OCI-LY7 (cell line): ENCODE results near the gene AGAP3. TPM values are rescaled to one million over a fixed set of nuclear protein-coding genes. Genes with fewer than 3 reads are reported as not detected.

Source experiments
- BruUV-seq: library from RNA; stranded (reverse); fragments of 400-500 nt; replicated peaks from 2 replicates; lab custom pipeline; 2021; lab: Mats Ljungman, UMichigan
- CTCF ChIA-PET: fragments of 300-600 bp; sonication (Branson Sonifier 250); formaldehyde crosslinking; loops from one replicate; lab custom pipeline; 2022; ENCODE audit warnings: antibody characterized with exemption; ENCODE audit not compliant: unreplicated experiment; lab: Charles Lee
- POLR2A ChIA-PET: fragments of 300-600 bp; sonication (Branson Sonifier 250); formaldehyde crosslinking; loops from one replicate; lab custom pipeline; 2022; ENCODE audit warnings: antibody characterized with exemption; lab: Charles Lee
- DNase-seq: peaks from one replicate; pipeline ENCODE4 v3.0.0-alpha.2; 2015; ENCODE audit warnings: low spot score
- H2AFZ ChIP-seq: fragments of 200-600 bp; sonication (generic), shearing (Covaris generic); 2 replicates; pipeline ENCODE4 v1.6.1; 2014; ENCODE audit warnings: mild to moderate bottlenecking, antibody characterized with exemption, low read length, moderate library complexity
- H3K27ac ChIP-seq: fragments of 200-600 bp; sonication (generic); 2 replicates; pipeline ENCODE4 v1.5.1; 2014; ENCODE audit warnings: mixed run types, low read depth, mild to moderate bottlenecking, moderate library complexity, low read length, inconsistent platforms; ENCODE audit not compliant: poor library complexity, severe bottlenecking
- H3K36me3 ChIP-seq: fragments of 200-600 bp; sonication (generic); 2 replicates; pipeline ENCODE4 v1.6.1; 2014; ENCODE audit warnings: mild to moderate bottlenecking, antibody characterized with exemption, low read length, moderate library complexity, mixed read lengths; ENCODE audit not compliant: insufficient read depth
- H3K4me1 ChIP-seq: fragments of 200-600 bp; sonication (generic); 2 replicates; pipeline ENCODE4 v1.5.1; 2014; ENCODE audit warnings: mild to moderate bottlenecking, low read length; ENCODE audit not compliant: insufficient read depth, poor library complexity, severe bottlenecking
- H3K4me2 ChIP-seq: fragments of 200-600 bp; sonication (generic); 2 replicates; pipeline ENCODE4 v1.6.1; 2014; ENCODE audit warnings: mild to moderate bottlenecking, low read length
- H3K4me3 ChIP-seq: fragments of 200-600 bp; sonication (generic); 2 replicates; pipeline ENCODE4 v1.5.1; 2014; ENCODE audit warnings: mild to moderate bottlenecking, low read depth, low read length; ENCODE audit not compliant: poor library complexity, severe bottlenecking
- H3K79me2 ChIP-seq: fragments of 200-600 bp; sonication (generic); 2 replicates; pipeline ENCODE4 v1.6.1; 2016; ENCODE audit warnings: low read depth, mild to moderate bottlenecking, low read length, moderate library complexity, mixed read lengths; ENCODE audit not compliant: insufficient read depth
- H3K9me2 ChIP-seq: fragments of 200-600 bp; sonication (generic); 2 replicates; pipeline ENCODE4 v1.6.1; 2016; ENCODE audit warnings: mild to moderate bottlenecking, low read length, mixed read lengths; ENCODE audit not compliant: insufficient read depth
- H3K9me3 ChIP-seq: fragments of 200-600 bp; sonication (generic); 2 replicates; pipeline ENCODE4 v1.6.1; 2014; ENCODE audit warnings: mild to moderate bottlenecking, mixed run types, low read length, mixed read lengths
- H4K20me1 ChIP-seq: fragments of 200-600 bp; sonication (generic); 2 replicates; pipeline ENCODE4 v1.6.1; 2014; ENCODE audit warnings: mild to moderate bottlenecking, antibody characterized with exemption, low read length, moderate library complexity, mixed read lengths; ENCODE audit not compliant: insufficient read depth
- EZH2phosphoT487 ChIP-seq: fragments of 200-600 bp; sonication (generic); IDR thresholded peaks from 2 replicates; pipeline ENCODE4 v1.6.1; 2018; ENCODE audit warnings: low read depth, borderline replicate concordance, mild to moderate bottlenecking, mixed run types, antibody characterized with exemption, low read length, moderate library complexity, mixed read lengths
- intact Hi-C: fragments of 100-400 bp; cut with micrococcal nuclease; formaldehyde crosslinking; loops from one replicate; pipeline ENCODE4 v1.10.0; 2022; ENCODE audit not compliant: unreplicated experiment
- total RNA-seq, 2 experiments: library from RNA; depleted of rRNA in 1 of 2; stranded (reverse); fragments of >200 nt in 1 of 2; shearing (Covaris generic) in 1 of 2; gene quantifications; 2 replicates each; pipeline ENCODE4 v1.2.3, GENCODE V29; 2014 to 2022
- TF ChIP-seq, protein P1 (sequence below): fragments of 200-600 bp; sonication (generic); conservative IDR thresholded peaks from 2 replicates; pipeline ENCODE4 v1.5.1; 2014; ENCODE audit warnings: mild to moderate bottlenecking, antibody characterized with exemption, low read length, moderate library complexity, mixed read lengths

The AGAP3 gene
- total RNA-seq, 2 experiments from 2014 or later: 4.8 to 30.9 TPM

DNA sequence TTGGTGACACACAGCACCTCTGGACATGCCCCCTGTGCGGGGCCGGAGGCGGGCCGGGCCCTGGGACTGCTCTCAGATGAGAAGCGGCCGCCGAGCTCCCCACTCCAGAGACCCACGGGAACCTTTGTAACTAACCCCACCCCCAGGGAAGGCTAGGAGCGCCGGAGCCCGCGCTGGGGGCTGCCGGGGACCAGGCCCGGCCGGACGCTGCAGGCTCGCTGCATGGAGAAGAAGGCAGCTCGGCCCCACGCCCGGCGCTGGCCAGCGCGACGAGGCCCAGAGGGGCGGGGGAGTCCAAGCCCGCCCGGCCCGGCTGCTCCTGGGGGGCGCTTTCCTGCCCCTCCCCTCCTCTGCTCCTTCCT is 36.5 kb downstream of the AGAP3 start:
- Histone ChIP-seq H3K27ac (no peak overlapping the region), H3K79me2 (no peaks in the 10 kb centered on the region), H3K9me2 (no peaks in the 10 kb centered on the region), H3K36me3 (no peaks in the 10 kb centered on the region), H4K20me1 (no peaks in the 10 kb centered on the region), H3K4me3 (no peak overlapping the region), H3K9me3 (no peaks in the 10 kb centered on the region), H3K4me2 (no peak overlapping the region), H2AFZ (no peak overlapping the region), H3K4me1 (no peaks in the 10 kb centered on the region)
- TF ChIP-seq, protein P1, sequence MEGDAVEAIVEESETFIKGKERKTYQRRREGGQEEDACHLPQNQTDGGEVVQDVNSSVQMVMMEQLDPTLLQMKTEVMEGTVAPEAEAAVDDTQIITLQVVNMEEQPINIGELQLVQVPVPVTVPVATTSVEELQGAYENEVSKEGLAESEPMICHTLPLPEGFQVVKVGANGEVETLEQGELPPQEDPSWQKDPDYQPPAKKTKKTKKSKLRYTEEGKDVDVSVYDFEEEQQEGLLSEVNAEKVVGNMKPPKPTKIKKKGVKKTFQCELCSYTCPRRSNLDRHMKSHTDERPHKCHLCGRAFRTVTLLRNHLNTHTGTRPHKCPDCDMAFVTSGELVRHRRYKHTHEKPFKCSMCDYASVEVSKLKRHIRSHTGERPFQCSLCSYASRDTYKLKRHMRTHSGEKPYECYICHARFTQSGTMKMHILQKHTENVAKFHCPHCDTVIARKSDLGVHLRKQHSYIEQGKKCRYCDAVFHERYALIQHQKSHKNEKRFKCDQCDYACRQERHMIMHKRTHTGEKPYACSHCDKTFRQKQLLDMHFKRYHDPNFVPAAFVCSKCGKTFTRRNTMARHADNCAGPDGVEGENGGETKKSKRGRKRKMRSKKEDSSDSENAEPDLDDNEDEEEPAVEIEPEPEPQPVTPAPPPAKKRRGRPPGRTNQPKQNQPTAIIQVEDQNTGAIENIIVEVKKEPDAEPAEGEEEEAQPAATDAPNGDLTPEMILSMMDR: no peak
- no peak for TF ChIP-seq EZH2phosphoT487
- CTCF ChIA-PET: no interaction called here
- BruUV-seq: no TSS peak
- no peak for DNase-seq
- intact Hi-C loops: loop anchor here (5.0 kb wide), 1 partner anchor 180 kb away; no protein-coding TSS in a partner anchor
- POLR2A ChIA-PET: no interaction called here

DNA sequence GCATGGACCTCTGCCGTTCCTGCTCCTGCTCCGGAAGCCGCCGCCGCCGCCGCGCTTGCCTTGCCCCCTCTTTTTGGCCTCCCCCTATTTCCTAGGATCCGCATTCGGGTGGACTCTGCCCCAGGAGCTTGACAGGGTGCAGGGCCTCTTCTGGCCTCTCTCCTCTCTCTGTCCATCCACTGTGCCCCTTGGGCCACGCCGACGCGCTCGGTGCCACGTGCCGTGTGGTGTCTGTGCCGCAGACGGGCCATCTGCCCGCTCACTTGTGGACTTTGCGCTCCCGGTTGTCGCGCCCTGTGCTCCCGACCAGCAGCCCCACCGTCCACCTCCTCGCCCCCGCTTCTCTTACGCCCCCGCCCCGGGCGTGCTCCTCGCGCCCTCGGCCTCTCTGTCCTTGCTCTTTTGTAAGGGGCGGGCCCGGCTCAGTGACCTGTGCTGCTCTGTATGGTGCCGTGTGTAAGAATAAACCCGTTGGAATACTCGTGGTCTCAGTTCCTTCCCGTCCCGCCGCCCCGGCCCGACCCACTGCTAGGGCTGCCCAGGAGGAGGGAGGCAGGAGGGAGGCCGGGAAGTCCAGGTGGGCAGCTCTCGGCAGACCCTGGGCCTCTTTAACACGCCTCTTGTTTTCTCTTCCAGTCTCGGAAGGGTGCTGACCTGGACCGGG is 37.0 kb downstream of the AGAP3 start:
- POLR2A ChIA-PET: no interaction called here

More for the DNA sequence above, 37.0 kb downstream of the AGAP3 start:
- Histone ChIP-seq H3K9me2 (no peaks in the 10 kb centered on the region), H4K20me1 (no peaks in the 10 kb centered on the region), H3K4me1 (no peaks in the 10 kb centered on the region), H3K9me3 (no peaks in the 10 kb centered on the region), H3K4me2 (no peak overlapping the region), H2AFZ (no peak overlapping the region), H3K79me2 (no peaks in the 10 kb centered on the region), H3K4me3 (no peak overlapping the region), H3K36me3 (no peaks in the 10 kb centered on the region), H3K27ac (no peak overlapping the region)
- TF ChIP-seq, protein P1: no peak
- TF ChIP-seq EZH2phosphoT487: no peak
- intact Hi-C loops: loop anchor here (5.0 kb wide), 1 partner anchor 179 kb away; no protein-coding TSS in a partner anchor
- CTCF ChIA-PET: interaction anchor here (0.7 to 1.4 kb wide), 2 partner anchors 15 to 48 kb away, joined by 3 read pairs; no protein-coding TSS in a partner anchor
- no TSS peak for BruUV-seq
- DNase-seq: no peak
